ENCODE measurements around the gene METTL4.

Gene METTL4

DNA sequence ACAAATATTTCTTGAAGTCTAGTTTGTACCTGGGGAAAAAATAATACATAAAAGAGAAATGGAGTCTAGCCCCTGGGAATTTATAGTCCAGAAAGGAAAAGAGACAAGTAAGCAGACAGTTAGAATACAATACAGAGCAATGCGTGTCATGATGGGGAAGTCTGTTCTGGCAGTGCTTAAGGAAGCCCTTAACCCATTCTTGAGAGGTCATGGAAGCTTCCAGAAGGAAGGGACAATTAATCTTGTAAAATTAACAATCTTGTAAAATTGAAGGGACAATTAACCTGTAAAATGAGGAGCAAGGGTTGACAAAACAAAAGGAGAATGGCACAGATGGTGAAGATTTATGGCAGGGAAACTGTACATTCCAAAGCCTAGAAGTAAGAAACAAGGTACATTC, 66.7 kb downstream of the METTL4 start:
- Histone ChIP-seq H3K4me3 (ENCODE audit: low read depth, low read length) (no peak overlapping the region), H3K27ac (no peak overlapping the region), H3K4me1 (no peaks in the 10 kb centered on the region), H3K4me2 (ENCODE audit: low read length) (no peak overlapping the region), H3K9me3 (ENCODE audit: control insufficient read depth, low read length) (no peaks in the 10 kb centered on the region), H3K27me3 (ENCODE audit: control insufficient read depth, insufficient read depth, low read length) (no peaks in the 10 kb centered on the region), H3K36me3 (ENCODE audit: control insufficient read depth, insufficient read depth, low read length) (no peaks in the 10 kb centered on the region), H3K9ac (no peak overlapping the region), H3K79me2 (no peaks in the 10 kb centered on the region), H2AFZ (no peak overlapping the region)
- no peak for TF ChIP-seq CTCF (IDR thresholded peaks at IDR 0.05)

GRCh38 chr18:2502880-2503279, 68.4 kb downstream of the METTL4 start:
- no peak overlapping the region for H3K4me3 ChIP-seq (ENCODE audit: low read depth, low read length)
- H3K79me2 ChIP-seq = no peaks in the 10 kb centered on the region
- no peak for TF ChIP-seq CTCF (IDR thresholded peaks at IDR 0.05)
- H3K27me3 ChIP-seq (ENCODE audit: control insufficient read depth, insufficient read depth, low read length) = no peaks in the 10 kb centered on the region
- no peaks in the 10 kb centered on the region for H3K36me3 ChIP-seq (ENCODE audit: control insufficient read depth, insufficient read depth, low read length)
- no peak overlapping the region for H3K27ac ChIP-seq
- H3K9ac ChIP-seq = no peak overlapping the region
- no peak overlapping the region for H3K4me2 ChIP-seq (ENCODE audit: low read length)
- H2AFZ ChIP-seq = no peak overlapping the region
- H3K4me1 ChIP-seq = no peaks in the 10 kb centered on the region
- H3K9me3 ChIP-seq (ENCODE audit: control insufficient read depth, low read length) = no peaks in the 10 kb centered on the region

DNA sequence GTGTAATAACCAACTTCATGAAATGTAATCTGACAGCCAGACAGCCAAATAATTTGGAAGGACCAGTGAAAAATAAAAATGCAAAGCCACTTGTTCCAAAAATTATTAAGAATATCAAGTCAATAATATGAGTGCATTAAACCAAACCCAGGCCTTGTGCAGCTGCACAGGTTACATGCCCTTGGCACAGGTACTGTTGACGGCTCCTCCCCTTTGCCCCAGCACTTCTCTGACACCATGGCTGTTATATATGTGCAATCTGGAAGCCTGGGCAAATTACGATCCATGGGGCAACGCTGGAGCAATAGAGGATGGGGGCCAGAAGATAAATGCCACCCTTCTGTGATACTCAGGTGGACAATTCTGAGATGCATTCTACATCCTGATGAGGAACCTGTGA, 68.9 kb downstream of the METTL4 start:
- no peak for TF ChIP-seq CTCF (IDR thresholded peaks at IDR 0.05)
- Histone ChIP-seq H3K4me3 (ENCODE audit: low read depth, low read length) (no peak overlapping the region), H3K27ac (no peak overlapping the region), H3K4me1 (no peaks in the 10 kb centered on the region), H3K79me2 (no peaks in the 10 kb centered on the region), H2AFZ (no peak overlapping the region), H3K9ac (no peak overlapping the region), H3K9me3 (ENCODE audit: control insufficient read depth, low read length) (no peaks in the 10 kb centered on the region), H3K36me3 (ENCODE audit: control insufficient read depth, insufficient read depth, low read length) (no peaks in the 10 kb centered on the region), H3K27me3 (ENCODE audit: control insufficient read depth, insufficient read depth, low read length) (no peaks in the 10 kb centered on the region), H3K4me2 (ENCODE audit: low read length) (no peak overlapping the region)

GRCh38 chr18:2497797-2498196, 73.5 kb downstream of the METTL4 start:
- no peak overlapping the region for H3K27ac ChIP-seq
- H3K4me2 ChIP-seq (ENCODE audit: low read length) = no peak overlapping the region
- no peaks in the 10 kb centered on the region for H3K36me3 ChIP-seq (ENCODE audit: control insufficient read depth, insufficient read depth, low read length)
- no peak overlapping the region for H3K4me3 ChIP-seq (ENCODE audit: low read depth, low read length)
- no peaks in the 10 kb centered on the region for H3K79me2 ChIP-seq
- no peaks in the 10 kb centered on the region for H3K27me3 ChIP-seq (ENCODE audit: control insufficient read depth, insufficient read depth, low read length)
- no peaks in the 10 kb centered on the region for H3K9me3 ChIP-seq (ENCODE audit: control insufficient read depth, low read length)
- no peak overlapping the region for H2AFZ ChIP-seq
- TF ChIP-seq CTCF (IDR thresholded peaks at IDR 0.05) = no peak
- H3K4me1 ChIP-seq = no peaks in the 10 kb centered on the region
- H3K9ac ChIP-seq = no peak overlapping the region

DNA sequence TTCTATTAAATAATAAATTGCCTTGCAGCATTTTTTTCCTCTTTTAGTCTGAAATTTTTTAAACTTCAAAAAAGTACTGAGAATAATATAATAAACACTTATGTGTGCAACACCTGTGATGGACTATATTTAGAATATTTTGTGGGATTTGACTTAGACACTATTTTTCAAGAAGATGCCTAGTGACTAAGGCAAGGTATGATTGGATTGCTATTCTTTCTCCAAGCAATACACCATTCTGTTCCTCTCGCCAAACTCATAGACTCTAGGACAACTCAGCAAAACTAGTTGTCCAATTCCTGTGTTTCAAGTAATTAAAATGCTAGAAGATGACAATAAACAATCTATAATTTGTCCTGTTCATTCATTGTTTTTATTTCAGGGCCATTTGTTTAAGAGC, 75.9 kb downstream of the METTL4 start:
- no peaks in the 10 kb centered on the region for H3K4me1 ChIP-seq
- H2AFZ ChIP-seq = no peak overlapping the region
- H3K9ac ChIP-seq = no peak overlapping the region
- H3K79me2 ChIP-seq = no peaks in the 10 kb centered on the region
- H3K4me2 ChIP-seq (ENCODE audit: low read length) = no peak overlapping the region
- H3K36me3 ChIP-seq (ENCODE audit: control insufficient read depth, insufficient read depth, low read length) = no peaks in the 10 kb centered on the region
- no peak overlapping the region for H3K27ac ChIP-seq
- H3K9me3 ChIP-seq (ENCODE audit: control insufficient read depth, low read length) = no peaks in the 10 kb centered on the region
- H3K27me3 ChIP-seq (ENCODE audit: control insufficient read depth, insufficient read depth, low read length) = no peaks in the 10 kb centered on the region
- no peak for TF ChIP-seq CTCF (IDR thresholded peaks at IDR 0.05)
- no peak overlapping the region for H3K4me3 ChIP-seq (ENCODE audit: low read depth, low read length)
